Testis (tissue), 2 donors: ENCODE results near the gene GPC6.

ENCODE experiments used
- CTCF ChIP-seq, 3 experiments: fragments of 450-650 bp in 2 of 3; fragments of 200-600 bp in 1 of 3; sonication (generic) in 1 of 3; IDR thresholded peaks; one replicate each; pipeline ENCODE4 v1.5.1; 2016 to 2019; ENCODE audit warnings: antibody characterized with exemption in 3 of 3, mild to moderate bottlenecking in 2 of 3, moderate library complexity in 1 of 3
- POLR2A ChIP-seq: fragments of 450-650 bp; IDR thresholded peaks from one replicate; pipeline ENCODE4 v1.6.1; 2017; ENCODE audit warnings: antibody characterized with exemption, mild to moderate bottlenecking, moderate library complexity

GRCh38 chr13:93407551-93407950, 180.9 kb downstream of the GPC6 start:
- TF ChIP-seq CTCF (IDR thresholded peaks at IDR 0.05), result no peak
- TF ChIP-seq POLR2A, result no peak
